A673 (cell line): Measurements from ENCODE around the gene CHD3. TPM values are rescaled to one million over a fixed set of nuclear protein-coding genes. Genes with fewer than 3 reads are reported as not detected.

Experiments used
- BruUV-seq: library from RNA; stranded (reverse); fragments of 400-500 nt; replicated peaks from 2 replicates; lab custom pipeline; 2021; lab: Mats Ljungman, UMichigan
- CTCF ChIA-PET: fragments of 300-600 bp; sonication (Branson Sonifier 250); formaldehyde crosslinking; loops from one replicate; lab custom pipeline; 2022; ENCODE audit warnings: antibody characterized with exemption; lab: Charles Lee
- POLR2A ChIA-PET: fragments of 300-600 bp; sonication (Branson Sonifier 250); formaldehyde crosslinking; loops from one replicate; lab custom pipeline; 2022; ENCODE audit warnings: antibody characterized with exemption; ENCODE audit not compliant: low non-redundant PET; lab: Charles Lee
- DNase-seq: peaks from one replicate; pipeline ENCODE4 v3.0.0-alpha.2; 2015; ENCODE audit warnings: low spot score
- H3K27ac ChIP-seq: fragments of 200-600 bp; sonication (generic); 2 replicates; pipeline ENCODE4 v1.5.1; 2016; ENCODE audit warnings: mixed run types, low read depth, mild to moderate bottlenecking, mixed read lengths, antibody characterized with exemption, low read length; ENCODE audit not compliant: poor library complexity, severe bottlenecking
- H3K27me3 ChIP-seq: fragments of 200-600 bp; sonication (generic); replicated peaks from 2 replicates; pipeline ENCODE4 v1.6.1; 2017; ENCODE audit warnings: mixed run types, low read depth, mild to moderate bottlenecking, mixed read lengths, antibody characterized with exemption, low read length; ENCODE audit not compliant: insufficient read depth, poor library complexity
- H3K36me3 ChIP-seq: fragments of 200-600 bp; sonication (generic); 2 replicates; pipeline ENCODE4 v1.6.1; 2016; ENCODE audit warnings: mixed run types, mild to moderate bottlenecking, mixed read lengths, antibody characterized with exemption, low read length; ENCODE audit not compliant: insufficient read depth, poor library complexity, severe bottlenecking
- H3K4me1 ChIP-seq: fragments of 200-600 bp; sonication (generic); 2 replicates; pipeline ENCODE4 v1.6.1; 2017; ENCODE audit warnings: mixed run types, mild to moderate bottlenecking, mixed read lengths, antibody characterized with exemption, low read length; ENCODE audit not compliant: insufficient read depth, poor library complexity, severe bottlenecking
- H3K4me3 ChIP-seq: fragments of 200-600 bp; sonication (generic); 2 replicates; pipeline ENCODE4 v1.5.1; 2016; ENCODE audit warnings: low read depth, mixed run types, mild to moderate bottlenecking, mixed read lengths, low read length; ENCODE audit not compliant: poor library complexity, severe bottlenecking
- H3K9me3 ChIP-seq: fragments of 200-600 bp; sonication (generic); 2 replicates; pipeline ENCODE4 v1.6.1; 2016; ENCODE audit warnings: mixed run types, low read depth, mild to moderate bottlenecking, mixed read lengths, antibody characterized with exemption, low read length; ENCODE audit not compliant: poor library complexity, severe bottlenecking
- EZH2 ChIP-seq: fragments of 200-600 bp; sonication (generic); IDR thresholded peaks from 2 replicates; pipeline ENCODE4 v1.6.1; 2017; ENCODE audit warnings: borderline replicate concordance, low read depth, mild to moderate bottlenecking, mixed read lengths, antibody characterized with exemption, low read length; ENCODE audit not compliant: poor library complexity, severe bottlenecking
- intact Hi-C: fragments of 100-400 bp; cut with micrococcal nuclease; formaldehyde crosslinking; loops from one replicate; pipeline ENCODE4 v1.10.0; 2022; ENCODE audit not compliant: unreplicated experiment
- total RNA-seq: library from RNA; stranded (reverse); gene quantifications from 2 replicates; pipeline ENCODE4 v1.2.3, GENCODE V29; 2021
- TF ChIP-seq, protein P1 (sequence below): fragments of 300-800, 200-600 bp; sonication (generic); conservative IDR thresholded peaks from 2 replicates; pipeline ENCODE4 v1.5.1; 2017; ENCODE audit warnings: low read depth, mild to moderate bottlenecking, antibody characterized with exemption, low read length, moderate library complexity, mixed read lengths

CHD3 gene
- total RNA-seq, 1 experiment from 2014 or later = 249 TPM

DNA sequence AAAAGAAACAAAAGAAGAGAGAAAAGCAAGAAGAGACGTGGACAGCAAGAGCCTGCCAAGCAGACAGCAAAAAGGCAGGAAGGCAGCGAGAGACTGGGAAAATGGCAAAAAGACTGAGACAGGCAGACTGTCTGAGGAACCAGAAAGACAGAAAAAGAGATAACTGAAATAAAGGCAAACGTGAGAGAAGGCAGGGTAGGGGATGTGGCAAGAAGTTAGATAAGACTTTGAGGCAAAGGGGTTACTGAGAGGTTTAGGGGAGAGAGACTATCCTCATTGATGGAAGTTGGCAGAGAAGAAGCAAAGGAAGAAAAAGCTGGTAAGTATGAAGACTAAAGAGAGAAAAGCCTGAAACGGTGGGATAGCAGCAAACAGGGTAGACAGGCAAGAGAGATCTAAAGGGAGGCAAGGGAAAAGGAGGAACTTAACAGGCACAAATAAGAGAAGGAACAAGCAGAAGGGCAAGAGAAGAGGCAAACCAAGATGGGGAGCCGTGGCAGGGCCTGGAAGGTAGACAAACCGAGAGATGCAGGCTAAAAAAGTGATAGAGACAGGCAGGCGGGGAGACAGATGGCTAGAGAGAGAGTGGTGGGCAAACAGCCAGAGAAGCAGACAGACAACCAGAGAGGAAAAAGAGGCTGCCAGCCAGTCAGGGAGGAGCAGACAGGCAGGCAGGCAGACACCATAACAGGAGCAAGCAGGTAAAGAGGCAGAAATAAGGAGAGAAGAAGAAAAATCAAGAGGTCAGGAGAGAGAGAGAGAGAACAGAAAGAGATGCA lies 7.1 kb upstream of the CHD3 start:
- CTCF ChIA-PET = no interaction called here
- DNase-seq = no peak

DNA sequence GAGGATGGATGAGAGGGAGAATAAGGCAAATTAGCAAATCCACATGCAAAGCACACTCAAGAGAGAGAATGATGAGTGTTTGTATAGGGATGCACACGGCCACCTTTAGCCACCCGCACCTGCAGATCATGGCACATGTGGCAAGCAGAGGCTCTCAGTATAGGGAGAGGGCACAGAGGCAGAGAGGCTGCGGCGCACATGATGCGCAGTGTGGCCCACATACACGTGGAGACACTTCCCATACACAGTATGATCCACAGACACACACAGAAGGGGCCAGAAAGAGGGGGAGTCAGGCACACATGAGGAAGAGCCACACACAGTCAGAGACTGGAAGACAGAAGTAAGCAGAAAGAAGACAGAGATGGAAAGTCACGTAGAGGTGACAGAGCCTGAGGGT lies 6.5 kb upstream of the CHD3 start:
- POLR2A ChIA-PET = no interaction called here
- BruUV-seq = no TSS peak
- H3K36me3 ChIP-seq = peaks cover 10% of the 10 kb centered on the region
- TF ChIP-seq, protein P1, sequence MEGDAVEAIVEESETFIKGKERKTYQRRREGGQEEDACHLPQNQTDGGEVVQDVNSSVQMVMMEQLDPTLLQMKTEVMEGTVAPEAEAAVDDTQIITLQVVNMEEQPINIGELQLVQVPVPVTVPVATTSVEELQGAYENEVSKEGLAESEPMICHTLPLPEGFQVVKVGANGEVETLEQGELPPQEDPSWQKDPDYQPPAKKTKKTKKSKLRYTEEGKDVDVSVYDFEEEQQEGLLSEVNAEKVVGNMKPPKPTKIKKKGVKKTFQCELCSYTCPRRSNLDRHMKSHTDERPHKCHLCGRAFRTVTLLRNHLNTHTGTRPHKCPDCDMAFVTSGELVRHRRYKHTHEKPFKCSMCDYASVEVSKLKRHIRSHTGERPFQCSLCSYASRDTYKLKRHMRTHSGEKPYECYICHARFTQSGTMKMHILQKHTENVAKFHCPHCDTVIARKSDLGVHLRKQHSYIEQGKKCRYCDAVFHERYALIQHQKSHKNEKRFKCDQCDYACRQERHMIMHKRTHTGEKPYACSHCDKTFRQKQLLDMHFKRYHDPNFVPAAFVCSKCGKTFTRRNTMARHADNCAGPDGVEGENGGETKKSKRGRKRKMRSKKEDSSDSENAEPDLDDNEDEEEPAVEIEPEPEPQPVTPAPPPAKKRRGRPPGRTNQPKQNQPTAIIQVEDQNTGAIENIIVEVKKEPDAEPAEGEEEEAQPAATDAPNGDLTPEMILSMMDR = no peak
- TF ChIP-seq EZH2 = no peak
- no peaks in the 10 kb centered on the region for H3K27me3 ChIP-seq
- no peak overlapping the region for H3K4me3 ChIP-seq
- intact Hi-C loops = no loop called here
- DNase-seq = no peak
- CTCF ChIA-PET = no interaction called here
- no peaks in the 10 kb centered on the region for H3K9me3 ChIP-seq
- peaks cover 25% of the 10 kb centered on the region for H3K4me1 ChIP-seq
- H3K27ac ChIP-seq = no peak overlapping the region

More for the DNA sequence above, 7.1 kb upstream of the CHD3 start:
- Histone ChIP-seq H3K4me1 (peaks cover 25% of the 10 kb centered on the region), H3K27ac (peak overlapping the region; percentile 22), H3K9me3 (no peaks in the 10 kb centered on the region), H3K27me3 (no peaks in the 10 kb centered on the region), H3K36me3 (peaks cover 10% of the 10 kb centered on the region), H3K4me3 (no peak overlapping the region)
- intact Hi-C loops = no loop called here
- POLR2A ChIA-PET = no interaction called here
- TF ChIP-seq, protein P1 = no peak
- no peak for TF ChIP-seq EZH2
- no TSS peak for BruUV-seq

DNA sequence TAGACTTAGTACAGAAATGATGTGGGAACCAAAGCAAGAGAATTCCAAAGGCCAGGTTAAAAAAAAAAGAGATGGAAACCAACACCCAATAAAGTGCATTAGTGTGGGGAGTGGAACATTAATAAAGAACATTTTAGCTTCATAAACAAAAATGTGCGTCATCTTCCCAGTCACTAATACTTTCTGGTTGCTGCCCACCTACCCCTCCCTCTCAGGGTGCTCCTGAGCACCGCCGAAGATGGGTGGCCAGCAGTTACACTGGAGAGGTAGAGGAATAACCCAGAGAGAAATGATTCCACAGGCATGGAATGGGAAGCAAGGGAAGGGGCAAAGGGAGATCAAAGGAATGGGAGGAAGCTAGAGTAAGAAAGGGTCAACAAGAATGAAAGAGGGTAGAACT lies 6.0 kb upstream of the CHD3 start:
- H3K27ac ChIP-seq = peak overlapping the region; percentile 68
- intact Hi-C loops = no loop called here
- BruUV-seq = no TSS peak
- peaks cover 7% of the 10 kb centered on the region for H3K36me3 ChIP-seq
- POLR2A ChIA-PET = interaction anchor here (0.6 kb wide), 1 partner anchor 236 kb away, joined by 3 read pairs; no protein-coding TSS in a partner anchor
- no peaks in the 10 kb centered on the region for H3K9me3 ChIP-seq
- TF ChIP-seq, protein P1 = no peak
- TF ChIP-seq EZH2 = no peak
- CTCF ChIA-PET = no interaction called here
- peaks cover 25% of the 10 kb centered on the region for H3K4me1 ChIP-seq
- DNase-seq = no peak
- no peaks in the 10 kb centered on the region for H3K27me3 ChIP-seq
- no peak overlapping the region for H3K4me3 ChIP-seq
